Epidermal melanocyte (primary cell): ENCODE data around the gene TIMP4.

Experiments
- DNase-seq: peaks from one replicate; pipeline ENCODE4 v3.0.0; 2011; ENCODE audit warnings: low spot score; ENCODE audit not compliant: insufficient read length

Gene TIMP4

DNA sequence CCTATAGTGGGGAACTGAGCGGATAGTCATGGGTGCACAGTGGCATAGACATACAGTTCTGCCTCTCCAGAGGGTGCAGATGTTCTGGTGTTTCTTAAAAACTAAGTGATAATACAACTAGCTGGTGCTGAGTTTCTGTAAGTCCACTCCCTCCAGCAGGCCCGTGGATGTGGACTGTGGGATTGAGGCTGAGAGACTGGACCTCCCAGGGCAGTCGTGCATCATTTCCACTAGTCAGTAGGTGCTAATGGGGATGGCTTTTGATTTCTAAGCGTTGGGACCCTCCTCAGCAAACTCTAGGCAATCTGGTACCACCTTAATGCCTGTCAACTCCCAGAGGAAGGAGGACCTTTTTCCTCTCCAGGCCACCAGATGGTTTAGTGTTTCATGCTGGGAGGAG is 27.3 kb upstream of the TIMP4 start:
- DNase-seq, result no peak

GRCh38 chr3:12185172-12185710 is 26.5 kb upstream of the TIMP4 start:
- no peak for DNase-seq

DNA sequence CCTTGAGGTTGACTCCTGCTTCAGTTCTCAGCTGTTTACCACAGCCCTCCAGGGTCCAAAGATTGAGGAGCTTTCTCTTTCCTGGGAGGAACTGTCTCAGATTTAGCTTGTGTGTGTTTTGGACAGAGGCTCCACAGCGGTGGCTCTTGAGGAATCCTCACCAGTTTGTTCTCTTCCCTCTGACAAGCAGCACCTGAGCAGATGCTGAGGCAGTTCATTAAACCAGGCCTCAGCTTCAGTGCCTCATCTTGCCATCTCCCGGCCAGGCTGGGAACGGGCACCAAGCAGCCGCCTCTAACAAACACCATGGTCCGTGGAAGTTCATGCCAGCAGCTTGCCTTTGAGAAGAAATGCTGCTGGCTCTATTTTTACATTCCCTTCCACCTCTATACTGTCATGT is 25.8 kb upstream of the TIMP4 start:
- DNase-seq, result no peak

GRCh38 chr3:12182687-12183441 is 24.2 kb upstream of the TIMP4 start:
- DNase-seq, result no peak

- no peak for DNase-seq
These were observed 23.1 kb upstream of the TIMP4 start for GRCh38 chr3:12181806-12182205.

GRCh38 chr3:12181301-12181700 is 22.6 kb upstream of the TIMP4 start:
- DNase-seq, result no peak

GRCh38 chr3:12180631-12181030 is 21.9 kb upstream of the TIMP4 start:
- no peak for DNase-seq

GRCh38 chr3:12180218-12180617 is 21.5 kb upstream of the TIMP4 start:
- no peak for DNase-seq

GRCh38 chr3:12179441-12179840 is 20.7 kb upstream of the TIMP4 start:
- DNase-seq, result no peak

- no peak for DNase-seq
These were observed 19.5 kb upstream of the TIMP4 start for GRCh38 chr3:12178091-12178820.

GRCh38 chr3:12177126-12177525 is 18.4 kb upstream of the TIMP4 start:
- DNase-seq, result no peak

GRCh38 chr3:12175844-12176453 is 17.2 kb upstream of the TIMP4 start:
- peak; percentile 49 for DNase-seq

- DNase-seq, result no peak
These were observed 16.5 kb upstream of the TIMP4 start for GRCh38 chr3:12175137-12175593.

- DNase-seq, result no peak
These were observed 11.5 kb upstream of the TIMP4 start for GRCh38 chr3:12170207-12170606.

GRCh38 chr3:12165909-12166308 is 7.2 kb upstream of the TIMP4 start:
- DNase-seq, result no peak

- no peak for DNase-seq
These were observed 502 bp upstream of the TIMP4 start for GRCh38 chr3:12159227-12159601.

- no peak for DNase-seq
These were observed 1.7 kb downstream of the TIMP4 start for GRCh38 chr3:12157026-12157425.

DNA sequence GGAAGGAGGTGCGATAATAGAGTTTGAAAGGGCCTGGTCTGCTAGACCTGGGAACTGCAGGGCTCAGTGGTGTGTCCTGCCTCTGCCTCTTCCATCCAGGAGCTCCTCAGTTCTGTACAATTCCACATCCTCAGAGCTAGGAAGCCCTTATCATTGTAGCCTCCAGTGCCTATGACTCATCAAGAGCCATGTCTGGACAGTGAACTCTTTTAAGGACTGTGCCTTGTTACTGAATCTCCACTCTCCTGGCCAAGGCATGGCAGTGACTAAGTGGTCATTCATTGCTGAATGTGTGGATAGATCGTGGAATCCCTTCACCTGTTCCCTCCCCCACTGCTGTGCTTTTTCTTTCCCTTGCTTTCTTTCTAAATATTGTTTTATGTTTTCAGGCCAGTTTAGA is 2.9 kb downstream of the TIMP4 start:
- DNase-seq, result no peak

DNA sequence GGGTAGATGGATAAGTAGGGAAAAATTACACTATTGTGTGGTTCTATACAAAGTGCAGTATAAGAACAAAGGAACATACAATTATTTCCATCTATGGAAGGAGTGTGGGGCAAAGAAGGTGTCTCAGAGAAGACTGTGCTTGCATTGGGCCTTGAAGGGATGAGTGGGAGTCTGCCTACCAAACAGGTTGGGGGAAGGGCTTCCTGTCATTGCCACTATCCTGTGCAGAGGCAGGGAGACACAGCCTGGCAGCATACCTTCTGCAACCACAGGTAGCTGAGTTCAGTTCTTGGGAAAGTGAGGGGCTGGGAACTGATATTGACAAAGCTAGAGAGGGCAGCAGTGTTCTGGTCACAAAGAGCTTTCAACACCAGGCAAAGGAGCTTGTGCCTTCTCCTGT is 3.4 kb downstream of the TIMP4 start:
- DNase-seq, result no peak

GRCh38 chr3:12154151-12154550 is 4.6 kb downstream of the TIMP4 start:
- DNase-seq, result no peak

GRCh38 chr3:12150112-12150511 is 8.6 kb downstream of the TIMP4 start:
- no peak for DNase-seq

DNA sequence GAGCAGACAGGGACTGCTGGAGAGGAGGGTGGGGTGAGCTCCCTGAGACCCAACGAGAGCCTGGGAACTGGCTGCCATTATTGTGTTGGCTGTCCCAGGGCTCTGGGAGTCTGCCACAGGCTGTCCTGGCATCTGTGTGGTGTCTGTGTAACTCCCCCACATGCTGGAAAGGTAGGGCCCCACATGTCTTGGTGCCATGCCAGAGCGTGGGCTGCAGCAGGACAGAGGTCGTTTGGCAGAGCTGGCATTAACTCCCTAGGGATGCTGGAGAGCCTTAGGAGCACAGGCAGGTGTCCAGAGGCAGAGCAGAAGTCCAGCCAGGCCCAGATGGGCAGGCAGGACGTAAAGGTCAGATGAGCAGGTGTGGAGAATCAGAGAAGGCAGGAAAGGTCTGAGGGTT is 9.7 kb downstream of the TIMP4 start:
- DNase-seq, result no peak
